Pulmonary artery endothelial cell (primary cell): ENCODE measurements around the gene NGB. TPM values are rescaled to one million over a fixed set of nuclear protein-coding genes. Genes with fewer than 3 reads are reported as not detected.

Source experiments
- DNase-seq: peaks from one replicate; pipeline ENCODE4 v3.0.0-alpha.2; 2011; ENCODE audit warnings: low read depth, low spot score
- total RNA-seq: library from RNA; depleted of rRNA; stranded (reverse); fragments of >200 nt; gene quantifications from 2 replicates; pipeline ENCODE4 v1.2.3, GENCODE V29; 2014

NGB gene
- total RNA-seq, 1 donor from 2014 or later, result not detected

DNA sequence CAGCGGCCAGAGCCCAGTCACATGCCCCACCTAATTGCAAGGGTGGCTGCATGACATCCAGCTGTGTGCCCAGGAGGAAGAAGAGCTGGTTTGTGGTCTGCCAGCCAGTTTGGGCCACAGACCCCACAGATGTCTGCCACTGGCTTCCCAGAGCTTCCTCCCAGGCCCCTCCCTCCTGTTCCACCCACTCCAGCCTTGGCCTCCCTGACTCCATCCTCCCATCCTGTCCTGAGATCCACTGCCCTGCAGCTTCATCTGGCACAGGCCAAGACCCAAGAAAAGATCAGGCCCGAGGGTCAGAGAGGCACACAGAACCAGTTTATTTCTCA, 5.9 kb downstream of the NGB start:
- DNase-seq, result no peak

DNA sequence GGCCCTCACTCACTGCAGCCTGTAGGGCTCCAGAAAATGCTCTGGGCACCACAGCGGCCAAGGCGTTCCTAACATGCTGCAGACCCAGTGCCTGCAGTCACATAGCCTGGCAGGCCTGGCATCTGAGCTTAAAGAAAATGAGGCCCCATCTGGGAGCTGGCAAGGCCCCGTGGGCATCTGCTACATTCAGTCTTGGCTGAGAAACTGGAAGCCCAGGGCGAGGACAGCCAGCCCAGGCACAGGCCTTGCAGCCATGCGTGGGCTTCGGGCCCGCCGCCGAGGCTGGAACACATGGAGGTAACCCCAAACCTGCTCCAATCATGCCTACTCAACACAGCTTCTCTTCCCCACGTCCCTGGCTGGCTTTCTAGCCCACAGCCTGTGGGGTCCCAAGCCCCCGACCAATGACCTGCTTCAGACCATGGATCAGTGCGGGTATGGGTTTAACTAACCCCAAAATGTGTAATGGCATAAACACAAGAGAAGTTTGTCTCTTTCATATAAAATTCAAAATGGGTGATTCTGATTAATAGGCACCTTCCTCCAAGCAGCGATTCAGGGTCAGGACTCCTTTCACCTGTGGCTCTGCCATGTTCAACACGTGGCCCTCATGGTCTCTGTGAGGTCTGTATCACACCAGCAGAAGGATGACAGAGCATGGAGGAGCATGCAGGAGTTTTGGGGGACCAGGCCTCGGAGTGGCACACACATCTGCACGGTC, 6.4 kb downstream of the NGB start:
- DNase-seq, result no peak

DNA sequence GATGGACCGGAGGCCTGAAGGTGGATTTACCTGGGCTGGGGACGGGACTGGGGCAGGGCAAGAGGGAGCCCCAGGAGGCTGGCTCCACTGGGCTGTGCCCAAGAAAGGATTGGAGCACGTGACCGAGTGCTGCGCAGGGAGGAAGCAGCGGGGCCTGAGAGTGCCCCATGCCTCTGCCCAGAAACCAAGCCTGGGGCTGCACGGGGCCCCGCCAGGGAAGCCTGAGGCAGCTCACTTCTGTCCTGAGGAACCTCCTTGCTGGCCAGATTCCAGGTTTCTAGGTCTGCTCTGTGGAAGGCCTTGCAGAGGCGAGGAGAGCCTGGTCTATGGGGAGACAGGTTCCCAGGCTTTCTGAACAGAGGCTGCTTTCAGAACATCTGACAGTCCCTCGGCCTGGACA, 10.4 kb downstream of the NGB start:
- DNase-seq, result no peak

DNA sequence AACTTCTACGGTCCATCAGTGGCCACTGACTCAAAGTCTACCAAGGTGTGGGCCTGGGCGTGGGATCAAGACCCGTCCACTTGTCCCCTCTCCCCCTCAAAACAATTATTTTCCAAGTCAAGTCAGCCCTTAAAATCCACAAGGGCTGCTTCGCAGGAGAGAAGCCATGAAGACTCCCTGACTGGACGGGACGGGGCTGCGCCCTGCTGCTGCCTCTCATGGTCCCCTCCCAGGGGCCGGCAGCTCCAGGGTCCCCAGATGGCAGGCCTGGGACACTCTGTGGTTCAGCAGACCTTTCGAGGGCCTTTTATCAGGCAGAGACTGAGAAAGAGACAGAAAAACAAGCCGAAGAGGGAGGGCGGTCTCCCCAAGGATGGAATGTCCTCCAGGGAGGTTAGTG, 10.8 kb downstream of the NGB start:
- no peak for DNase-seq

DNA sequence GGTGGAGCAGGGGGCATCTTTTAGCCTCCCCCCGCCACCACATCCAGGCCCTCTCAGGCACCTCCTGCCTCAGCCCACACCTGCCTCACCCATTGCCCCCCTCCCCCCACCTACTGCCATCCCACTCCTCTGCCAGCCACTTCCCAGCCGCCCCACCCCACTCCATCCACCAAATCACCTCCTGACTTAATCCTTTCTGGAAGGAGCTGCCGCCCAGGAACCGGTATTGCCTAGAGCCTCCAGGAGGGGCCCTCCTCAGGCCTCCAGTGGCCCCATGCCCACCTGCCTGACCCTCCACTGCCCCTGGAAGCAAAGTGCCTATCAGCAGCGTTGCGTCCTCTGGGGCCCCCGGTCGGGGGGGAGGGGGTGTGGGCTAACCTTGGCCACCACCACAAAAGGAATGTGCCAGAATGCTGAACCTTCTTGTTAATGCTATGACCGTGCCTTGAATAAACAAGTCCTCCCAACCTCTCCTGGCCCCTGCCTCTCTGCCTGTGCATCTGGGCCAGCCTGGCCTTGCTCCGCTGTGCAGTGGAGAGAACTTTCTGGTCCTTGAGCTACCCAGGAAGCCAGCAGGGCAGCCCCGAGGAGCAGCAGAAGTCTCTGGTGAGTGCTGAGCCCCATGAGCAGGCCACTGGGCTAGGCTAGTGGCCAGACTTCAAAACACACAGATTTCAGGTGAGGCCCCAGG, 11.8 kb downstream of the NGB start:
- no peak for DNase-seq

DNA sequence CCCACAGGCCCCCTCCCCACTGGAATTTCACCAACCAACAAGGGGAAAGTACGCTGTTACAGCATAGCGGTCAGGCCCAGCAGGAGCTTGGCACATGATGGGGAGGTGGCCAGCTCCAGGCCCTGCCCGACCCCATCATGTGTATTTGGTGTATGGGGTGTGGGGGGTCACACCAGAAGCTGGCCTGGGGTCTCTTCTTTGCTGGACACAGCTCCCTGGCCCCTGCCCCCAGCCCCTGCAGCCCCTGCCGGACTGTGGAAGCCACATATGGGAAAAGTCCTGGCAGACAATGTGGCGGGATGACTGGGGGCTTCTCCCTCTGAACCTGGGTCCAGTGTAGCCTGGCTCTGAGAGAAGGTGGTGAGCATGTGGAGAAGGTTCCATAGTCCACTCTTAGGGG, 12.4 kb downstream of the NGB start:
- DNase-seq, result no peak

DNA sequence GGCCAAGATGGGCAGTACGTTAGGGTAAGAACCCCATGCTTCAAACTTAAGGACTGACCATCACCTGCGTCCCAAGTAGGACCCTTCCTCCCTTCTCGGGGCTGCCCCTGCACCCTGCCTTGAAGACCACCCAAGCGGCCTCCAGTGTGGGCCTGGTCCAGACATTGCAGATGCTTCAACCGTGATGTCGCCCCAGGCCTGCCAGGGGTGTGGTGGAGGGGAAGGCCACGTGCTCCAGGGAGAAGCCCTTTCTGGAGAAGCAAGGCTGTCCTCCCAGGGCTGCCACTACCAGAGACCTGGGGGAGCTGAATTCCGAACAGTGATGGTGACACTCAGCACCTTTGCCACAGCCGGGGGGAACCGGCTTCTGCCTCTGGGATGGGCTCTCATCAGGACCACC, 13.3 kb downstream of the NGB start:
- DNase-seq, result no peak

GRCh38 chr14:77256694-77257093, 14.3 kb downstream of the NGB start:
- DNase-seq, result no peak

GRCh38 chr14:77253333-77254190, 17.4 kb downstream of the NGB start:
- no peak for DNase-seq

- no peak for DNase-seq
These were observed 19.1 kb downstream of the NGB start for GRCh38 chr14:77251870-77252269.

DNA sequence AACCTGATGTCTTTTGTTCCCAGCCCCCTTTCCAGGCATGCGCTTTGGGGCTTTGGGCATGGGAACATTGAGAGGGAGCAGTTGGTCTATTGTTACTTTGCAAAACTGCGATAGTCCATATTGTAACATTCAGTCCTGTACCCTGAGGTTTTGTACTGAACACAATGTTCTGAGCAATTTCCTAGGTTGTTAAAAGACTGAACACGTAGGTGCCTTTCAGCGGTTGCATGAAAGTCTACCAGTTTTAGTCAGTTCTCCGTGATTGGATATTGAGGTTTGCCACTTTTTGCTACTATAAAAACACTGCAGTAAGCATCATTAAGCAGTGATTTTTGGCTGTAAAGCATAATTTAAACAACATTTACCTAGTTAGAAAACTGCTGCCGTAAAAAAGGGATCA, 20.1 kb downstream of the NGB start:
- no peak for DNase-seq

- no peak for DNase-seq
These were observed 21.7 kb downstream of the NGB start for GRCh38 chr14:77249286-77249685.

DNA sequence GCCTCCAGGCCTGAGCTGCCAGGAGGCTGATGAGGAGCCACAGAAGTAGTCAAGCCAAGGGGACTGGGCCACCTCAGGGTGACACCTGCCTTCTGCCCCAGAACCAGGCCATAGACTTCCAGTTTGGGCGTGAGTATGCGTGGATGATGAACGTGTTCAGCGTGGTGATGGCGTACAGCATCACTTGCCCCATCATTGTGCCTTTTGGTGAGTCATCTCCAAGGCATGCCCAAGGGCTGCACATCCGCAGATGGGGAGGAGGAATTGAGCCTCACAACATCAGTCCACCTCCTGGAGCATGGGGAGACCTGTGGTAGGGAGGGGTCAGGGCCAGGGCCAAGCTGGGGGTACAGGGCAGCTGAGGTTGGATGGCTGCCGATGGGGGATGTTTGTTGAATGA, 22.3 kb downstream of the NGB start:
- no peak for DNase-seq

GRCh38 chr14:77246784-77247183, 24.2 kb downstream of the NGB start:
- no peak for DNase-seq

DNA sequence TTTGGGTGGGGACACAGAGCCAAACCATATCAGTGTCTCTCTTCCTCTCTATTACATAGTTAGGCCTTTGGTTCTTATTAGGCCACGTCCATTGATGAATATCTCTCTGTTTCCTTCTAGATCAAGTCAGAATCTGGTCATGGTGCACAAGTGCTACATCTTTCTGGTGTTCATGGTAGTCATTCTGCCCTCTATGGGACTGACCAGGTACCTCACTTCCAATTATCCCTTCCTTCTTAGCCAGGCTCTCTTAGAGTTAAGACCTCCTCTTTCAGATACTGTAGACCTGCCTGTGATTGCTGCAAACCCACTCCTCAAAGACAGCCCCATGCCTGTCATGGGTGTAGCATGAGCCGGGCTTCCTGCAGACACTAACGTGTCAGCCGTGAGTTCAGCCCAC, 25.2 kb downstream of the NGB start:
- DNase-seq, result no peak

DNA sequence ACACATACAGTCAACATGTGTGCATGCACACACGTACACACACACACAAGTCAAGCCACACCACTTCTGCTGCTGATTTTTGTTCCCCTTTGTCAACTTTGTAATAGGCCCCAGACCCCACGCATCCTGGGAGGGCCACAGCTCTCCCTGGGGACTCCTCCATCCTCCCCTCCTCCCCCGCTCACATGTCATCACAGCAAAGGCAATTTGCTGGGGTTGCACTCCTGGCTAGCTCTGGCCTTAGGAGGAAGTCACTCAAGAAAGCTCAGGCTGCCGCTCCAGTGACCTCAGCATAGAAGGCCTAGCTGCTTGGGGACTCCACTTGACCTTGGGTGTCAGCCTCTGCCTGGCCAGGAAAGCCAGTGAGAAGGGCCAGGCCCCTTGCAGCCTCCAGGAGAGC, 27.2 kb downstream of the NGB start:
- no peak for DNase-seq

GRCh38 chr14:77242752-77243151, 28.3 kb downstream of the NGB start:
- no peak for DNase-seq

DNA sequence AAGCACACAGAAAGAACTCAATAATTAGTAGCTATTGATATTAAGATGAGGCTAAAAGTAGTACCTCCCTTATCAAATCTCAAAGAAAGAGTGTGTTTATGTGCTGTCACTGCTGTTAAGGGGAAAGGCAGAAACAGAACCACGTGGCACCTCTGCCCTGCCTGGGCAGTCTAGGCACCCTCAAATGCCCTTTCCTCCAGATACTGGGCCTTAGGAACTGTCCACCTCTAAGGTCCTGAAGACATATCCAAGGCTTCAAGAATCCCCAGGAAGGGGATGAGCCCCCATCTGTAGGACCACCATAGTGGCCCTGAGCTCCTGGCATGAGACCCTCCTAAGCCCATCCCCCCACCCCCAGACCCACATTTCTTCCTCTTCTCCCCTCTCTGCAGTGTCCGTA, 29.1 kb downstream of the NGB start:
- DNase-seq, result no peak

- DNase-seq, result no peak
These were observed 30.6 kb downstream of the NGB start for GRCh38 chr14:77240336-77240915.

DNA sequence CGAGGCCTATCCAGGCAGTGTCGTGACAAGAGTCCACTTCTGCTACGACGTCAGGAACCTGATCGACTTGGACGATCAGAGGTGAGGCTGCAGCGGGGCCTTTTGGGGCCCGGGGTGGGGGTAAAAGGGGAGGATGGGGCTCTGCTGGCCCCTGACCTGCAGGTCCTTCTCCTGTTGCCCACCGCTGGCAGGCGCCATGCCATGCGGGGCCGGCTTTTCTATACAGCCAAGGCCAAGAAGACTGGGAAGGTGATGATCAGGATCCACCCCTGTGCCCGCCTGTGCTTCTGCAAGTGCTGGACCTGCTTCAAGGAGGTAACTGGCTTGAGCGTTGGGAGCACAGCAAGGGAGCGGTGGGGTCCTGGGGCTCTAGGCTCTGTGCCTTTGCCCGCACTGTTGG, 31.6 kb downstream of the NGB start:
- DNase-seq, result no peak

GRCh38 chr14:77238996-77239395, 32.0 kb downstream of the NGB start:
- DNase-seq, result no peak

- no peak for DNase-seq
These were observed 32.6 kb downstream of the NGB start for GRCh38 chr14:77238356-77238755.
